ENCODE data around the gene FUT8. TPM values are rescaled to one million over a fixed set of nuclear protein-coding genes. Genes with fewer than 3 reads are reported as not detected.
A peak's percentile ranks its signal among the peaks of the same experiment; 100 is the strongest.

FUT8 gene
- total and polyA plus RNA-seq, 2 donors (not counting 1 experiment from before 2014, with no cell fraction given): 13.2 to 91.8 TPM

- no peak for ATAC-seq (ENCODE audit: low read depth)
- WGBS (ENCODE audit: insufficient coverage): no CpG with 5 or more reads among the region's 4 CpGs
- TF ChIP-seq CTCF (IDR thresholded peaks at IDR 0.05) (no peak), EZH2 (IDR thresholded peaks at IDR 0.05; ENCODE audit: borderline replicate concordance, insufficient read depth, low read depth, low read length, poor library complexity, severe bottlenecking) (no peak)
Observed at GRCh38 chr14:65478017-65478416, 65.5 kb downstream of the FUT8 start.

GRCh38 chr14:65478596-65478995 is 66.1 kb downstream of the FUT8 start:
- Histone ChIP-seq H3K4me2 (replicated peaks; ENCODE audit: low read depth, low read length, poor library complexity, severe bottlenecking) (peak overlapping the region; percentile 6), H2AFZ (ENCODE audit: insufficient read depth, low read depth, low read length, poor library complexity, severe bottlenecking) (no peak overlapping the region), H4K20me1 (ENCODE audit: control insufficient read depth, insufficient read depth, low read length, poor library complexity, severe bottlenecking) (peaks cover 7% of the 10 kb centered on the region), H3K79me2 (ENCODE audit: control insufficient read depth, insufficient read depth, low read length) (peaks cover 88% of the 10 kb centered on the region), H3K9ac (ENCODE audit: low read length) (no peak overlapping the region), H3K9me3 (ENCODE audit: control extremely low read depth in 1 of 3, control insufficient read depth in 2 of 3, insufficient read depth in 1 of 3, low read length in 2 of 3) (no peaks in the 10 kb centered on the region), H3K4me1 (ENCODE audit: control insufficient read depth in 2 of 2, insufficient read depth in 2 of 2, low read length in 2 of 2) (peaks cover 13 to 23% of the 10 kb centered on the region in 2 donors), H3K4me3 (ENCODE audit: control extremely low read depth in 1 of 5, extremely low read depth in 1 of 5, insufficient read depth in 1 of 5, low read depth in 2 of 5, low read length in 4 of 5) (no peak overlapping the region), H3K27me3 (replicated peaks in 1 of 4; ENCODE audit: control extremely low read depth in 1 of 4, control insufficient read depth in 3 of 4, insufficient read depth in 4 of 4, low read length in 3 of 4) (no peaks in the 10 kb centered on the region), H3K27ac (ENCODE audit: low read length in 2 of 2) (no peak overlapping the region), H3K36me3 (replicated peaks in 1 of 2; ENCODE audit: control extremely low read depth in 1 of 2, control insufficient read depth in 1 of 2, extremely low read depth in 1 of 2, insufficient read depth in 2 of 2, low read length in 1 of 2) (no peaks in the 10 kb centered on the region)
- POLR2A ChIA-PET: no interaction called here
- no peaks in the 10 kb centered on the region for H3K9me3 Mint-ChIP-seq (ENCODE audit: insufficient read depth)
- TF ChIP-seq CTCF (IDR thresholded peaks at IDR 0.05) (no peak), EZH2 (IDR thresholded peaks at IDR 0.05; ENCODE audit: borderline replicate concordance, insufficient read depth, low read depth, low read length, poor library complexity, severe bottlenecking) (no peak)
- intact Hi-C loops (cut with micrococcal nuclease): no loop called here
- peaks cover 64% of the 10 kb centered on the region for H3K4me1 Mint-ChIP-seq
- DNase-seq: peak; percentile 16
- no peak overlapping the region for H3K27ac Mint-ChIP-seq
- ATAC-seq (ENCODE audit: low read depth): no peak
- CTCF ChIA-PET: no interaction called here
- H3K27me3 Mint-ChIP-seq: no peaks in the 10 kb centered on the region
- no CpG with 5 or more reads among the region's 1 CpG for WGBS (ENCODE audit: insufficient coverage)
- H3K4me3 Mint-ChIP-seq: no peak overlapping the region

More at GRCh38 chr14:65478017-65478416, 65.5 kb downstream of the FUT8 start:
- Histone ChIP-seq H3K9ac (ENCODE audit: low read length) (no peak overlapping the region), H4K20me1 (ENCODE audit: control insufficient read depth, insufficient read depth, low read length, poor library complexity, severe bottlenecking) (peaks cover 7% of the 10 kb centered on the region), H3K4me3 (ENCODE audit: control extremely low read depth in 1 of 5, extremely low read depth in 1 of 5, insufficient read depth in 1 of 5, low read depth in 2 of 5, low read length in 4 of 5) (no peak overlapping the region), H2AFZ (ENCODE audit: insufficient read depth, low read depth, low read length, poor library complexity, severe bottlenecking) (no peak overlapping the region), H3K27me3 (replicated peaks in 1 of 4; ENCODE audit: control extremely low read depth in 1 of 4, control insufficient read depth in 3 of 4, insufficient read depth in 4 of 4, low read length in 3 of 4) (no peaks in the 10 kb centered on the region), H3K27ac (ENCODE audit: low read length in 2 of 2) (no peak overlapping the region), H3K36me3 (replicated peaks in 1 of 2; ENCODE audit: control extremely low read depth in 1 of 2, control insufficient read depth in 1 of 2, extremely low read depth in 1 of 2, insufficient read depth in 2 of 2, low read length in 1 of 2) (no peaks in the 10 kb centered on the region), H3K9me3 (ENCODE audit: control extremely low read depth in 1 of 3, control insufficient read depth in 2 of 3, insufficient read depth in 1 of 3, low read length in 2 of 3) (no peaks in the 10 kb centered on the region), H3K4me2 (replicated peaks; ENCODE audit: low read depth, low read length, poor library complexity, severe bottlenecking) (peak overlapping the region; percentile 6), H3K4me1 (ENCODE audit: control insufficient read depth in 2 of 2, insufficient read depth in 2 of 2, low read length in 2 of 2) (peaks cover 11 to 21% of the 10 kb centered on the region in 2 donors), H3K79me2 (ENCODE audit: control insufficient read depth, insufficient read depth, low read length) (peaks cover 89% of the 10 kb centered on the region)
- no peak overlapping the region for H3K4me3 Mint-ChIP-seq
- DNase-seq: no peak
- no peak overlapping the region for H3K27ac Mint-ChIP-seq
- H3K9me3 Mint-ChIP-seq (ENCODE audit: insufficient read depth): no peaks in the 10 kb centered on the region
- POLR2A ChIA-PET: no interaction called here
- peaks cover 63% of the 10 kb centered on the region for H3K4me1 Mint-ChIP-seq
- H3K27me3 Mint-ChIP-seq: no peaks in the 10 kb centered on the region
- intact Hi-C loops (cut with micrococcal nuclease): no loop called here
- CTCF ChIA-PET: interaction anchor here (1.8 kb wide), 1 partner anchor 347 kb away, joined by 5 read pairs; no protein-coding TSS in a partner anchor
